Adrenal gland (tissue), 5 donors: ENCODE measurements around the gene REG3G.

ENCODE experiments used
- CTCF ChIP-seq, 6 experiments: fragments of 450-650 bp in 4 of 6; fragments of 200-600 bp in 2 of 6; sonication (generic) in 1 of 6; IDR thresholded peaks; 1 replicate in 5 of 6; 2 replicates in 1 of 6; pipeline versions ENCODE4 v1.5.1 to v1.8.0; 2016 to 2021; ENCODE audit warnings: antibody characterized with exemption in 6 of 6, mild to moderate bottlenecking in 2 of 6, moderate library complexity in 1 of 6
- POLR2A ChIP-seq, 2 donors: fragments of 450-650 bp; IDR thresholded peaks; one replicate each; pipeline ENCODE4 v1.6.1; 2017; ENCODE audit warnings: antibody characterized with exemption in 2 of 2, mild to moderate bottlenecking in 2 of 2, moderate library complexity in 1 of 2
- donor health status: DM: no; HTN: no; CAD: no.

DNA sequence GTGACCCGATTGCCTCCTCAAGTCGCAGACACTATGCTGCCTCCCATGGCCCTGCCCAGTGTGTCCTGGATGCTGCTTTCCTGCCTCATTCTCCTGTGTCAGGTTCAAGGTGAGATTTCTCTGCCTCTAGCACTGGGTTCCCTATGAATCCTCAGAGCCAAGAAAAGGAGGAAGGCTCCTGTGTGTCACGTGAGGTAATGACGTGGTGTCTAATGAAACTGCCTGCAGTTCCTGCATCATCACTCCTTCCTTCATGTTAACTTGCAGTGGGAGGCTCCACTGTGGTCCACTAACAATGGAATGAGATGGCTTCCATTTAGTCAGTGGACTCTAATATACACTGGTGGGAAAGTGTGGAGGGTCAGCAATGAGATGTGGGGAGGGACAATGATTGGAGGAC lies 559 bp downstream of the REG3G start:
- TF ChIP-seq CTCF (IDR thresholded peaks at IDR 0.05) (no peak), POLR2A (IDR thresholded peaks at IDR 0.05) (no peak)
